C4-2B (cell line): ENCODE data around the gene TUBA4B.
"Not testable (repeated sequence)": the region's sequence is repeated elsewhere in the genome, so short reads cannot be mapped to it uniquely, and the experiment has no call there.

ENCODE experiments used
- H3K27ac ChIP-seq: fragments of 450-650 bp; 2 replicates; pipeline ENCODE4 v1.5.1; 2017
- CTCF ChIP-seq: fragments of 450-650 bp; conservative IDR thresholded peaks from 2 replicates; pipeline ENCODE4 v1.5.1; 2017; ENCODE audit warnings: mild to moderate bottlenecking
- ZFX ChIP-seq: fragments of 450-650 bp; IDR thresholded peaks from 2 replicates; pipeline ENCODE4 v1.6.1; 2017

Gene TUBA4B

GRCh38 chr2:219252084-219252483 lies 959 bp upstream of the TUBA4B start:
- TF ChIP-seq ZFX (no peak), CTCF (no peak)
- peak overlapping the region; percentile 84 for H3K27ac ChIP-seq

- H3K27ac ChIP-seq, result peak overlapping the region; percentile 84
- TF ChIP-seq ZFX, result no peak
- TF ChIP-seq CTCF, result no peak
Measured at GRCh38 chr2:219252570-219252899, 508 bp upstream of the TUBA4B start.

DNA sequence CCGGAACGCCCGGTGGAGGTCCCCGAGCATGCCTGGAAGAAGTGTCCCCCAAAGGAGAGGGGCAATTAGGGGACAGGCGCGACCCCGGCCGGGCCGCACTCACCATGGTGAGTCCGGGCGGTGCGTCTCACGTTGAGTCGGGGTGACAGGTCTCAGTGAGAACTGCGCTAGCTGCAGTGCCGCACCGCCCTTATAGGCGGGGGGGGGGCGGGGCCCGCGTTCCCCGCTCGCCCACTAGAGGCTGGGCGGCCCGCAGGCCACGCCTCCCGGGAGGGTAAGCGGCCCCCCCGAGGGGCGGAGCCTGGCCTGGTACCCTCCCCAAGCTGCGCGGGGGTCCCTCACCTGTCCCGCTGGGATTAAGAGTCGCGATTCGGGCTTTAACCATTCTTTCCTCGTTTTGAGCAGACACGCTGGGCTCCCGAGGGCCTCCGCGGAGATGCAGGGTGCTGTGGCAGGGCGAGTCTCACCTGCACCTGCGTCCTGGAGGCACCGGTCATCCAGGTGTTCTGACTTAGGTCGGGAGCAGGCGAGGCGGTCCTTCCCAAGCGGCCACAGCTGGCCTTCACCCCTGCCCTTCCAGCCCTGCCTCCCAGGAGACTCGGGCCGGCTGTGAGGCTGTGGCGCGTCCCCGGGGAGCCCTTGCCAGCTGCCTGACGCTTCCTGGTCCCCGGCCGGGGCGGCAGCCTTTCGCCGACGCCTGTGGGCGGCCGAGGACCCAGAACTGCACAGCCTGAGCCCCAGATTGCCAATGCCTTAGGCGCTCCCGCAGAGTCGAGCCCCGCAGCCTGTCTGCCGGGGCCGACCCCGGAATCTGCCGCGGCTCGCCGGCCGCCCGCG lies 928 bp downstream of the TUBA4B start, which contains the start of gene TUBA4A:
Gene TUBA4A (minus strand): TSS at position 166 of the 837 bp plus-strand sequence. CDS start 60 bp downstream, at position 106.
- H3K27ac ChIP-seq, result peak within 1 kb of the TSS; percentile 84
- no peak for TF ChIP-seq ZFX
- TF ChIP-seq CTCF, result no peak

DNA sequence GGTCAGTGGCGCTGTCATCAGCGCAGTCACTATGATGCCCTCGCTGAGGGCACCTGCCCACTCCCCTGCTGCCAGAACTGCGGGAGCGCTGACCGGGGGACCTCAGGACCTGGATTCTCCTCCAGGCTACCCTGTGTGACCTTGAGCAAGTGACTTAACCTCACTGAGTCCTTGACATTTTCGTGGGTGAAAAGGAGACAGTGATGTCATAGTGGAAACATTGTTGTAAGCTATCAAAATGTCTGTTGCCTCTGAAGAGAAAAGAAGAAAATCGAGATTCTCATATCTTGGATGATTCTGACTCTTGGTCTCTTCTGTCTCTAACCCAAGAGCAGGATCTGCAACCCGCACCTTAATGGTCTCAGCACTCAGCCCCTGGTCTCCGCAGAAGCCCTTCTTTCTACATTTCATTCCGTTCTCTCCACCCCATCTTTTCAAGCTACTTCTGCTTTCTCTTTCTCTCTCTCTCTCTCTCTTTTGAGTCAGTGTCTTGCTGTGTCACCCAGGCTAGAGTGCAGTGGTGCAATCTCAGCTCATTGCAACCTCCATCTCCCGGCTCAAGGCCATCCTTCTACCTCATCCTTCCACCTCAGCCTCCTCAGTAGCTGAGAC lies 1.7 kb downstream of the TUBA4B start:
- H3K27ac ChIP-seq, result peak overlapping the region; percentile 84; the same call in 1 of the 2 replicates
- TF ChIP-seq ZFX, result no peak
- TF ChIP-seq CTCF, result no peak

- not testable (repeated sequence) for H3K27ac ChIP-seq
Measured at GRCh38 chr2:219258942-219259341, 5.9 kb downstream of the TUBA4B start.

DNA sequence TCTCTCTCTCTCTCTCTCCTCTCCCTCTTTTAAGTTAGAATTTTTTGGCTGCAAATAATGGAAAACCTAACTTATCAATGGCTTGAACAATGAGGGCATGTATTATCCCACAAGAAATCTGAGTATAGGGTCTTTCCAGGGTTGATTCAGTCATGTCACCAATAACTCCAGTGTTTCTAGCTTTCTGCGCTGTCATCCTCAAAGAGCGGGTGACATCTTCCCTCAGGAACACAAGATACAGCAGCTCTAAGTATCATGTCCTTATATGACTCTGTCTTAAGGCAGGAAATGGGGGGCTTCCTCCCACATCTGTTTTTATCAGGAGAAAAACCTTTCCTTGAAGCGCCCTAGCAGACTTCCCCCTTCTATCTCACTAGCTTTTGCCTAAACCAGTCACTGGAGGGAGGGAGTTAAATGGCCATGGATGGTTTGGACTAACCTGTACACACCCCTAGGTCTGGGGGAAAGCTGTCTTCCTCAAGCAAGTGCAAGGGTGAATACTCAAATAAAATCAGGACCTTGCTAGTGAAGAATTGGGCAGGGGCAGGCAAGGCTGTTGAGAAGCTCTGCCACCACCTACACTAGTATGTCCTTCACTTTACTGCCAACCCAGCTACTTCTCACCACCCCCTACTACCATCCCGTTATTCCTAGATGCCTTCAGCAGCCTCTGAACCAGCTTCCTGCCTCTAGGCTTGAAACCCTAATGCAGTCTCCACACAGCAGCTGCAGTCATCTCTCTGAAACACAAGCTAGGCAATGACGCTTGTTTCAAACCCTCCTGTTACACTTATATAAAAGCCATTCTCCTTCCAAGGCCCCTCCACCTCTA lies 8.2 kb downstream of the TUBA4B start:
- H3K27ac ChIP-seq, result no peak overlapping the region
- TF ChIP-seq ZFX (no peak), CTCF (no peak)

DNA sequence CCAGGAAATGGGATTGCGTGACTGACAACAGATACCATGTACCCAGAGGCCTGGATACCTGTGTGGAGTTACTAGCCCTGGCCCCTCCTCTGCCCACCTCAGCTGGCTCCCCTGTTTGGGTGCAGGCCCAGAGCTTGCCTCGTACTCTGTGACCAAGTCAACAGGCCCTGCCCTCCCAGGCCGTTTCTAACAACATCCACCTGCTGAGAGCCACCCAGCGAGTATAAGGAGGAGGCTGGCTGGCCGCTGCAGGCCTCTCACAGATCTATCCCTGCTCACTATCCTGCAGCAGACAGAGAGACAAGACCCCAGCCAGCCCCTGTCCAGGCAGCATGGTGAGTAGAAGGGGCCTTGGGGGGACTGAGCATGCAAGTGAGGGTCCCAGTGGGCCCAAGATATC lies 13.2 kb downstream of the TUBA4B start:
- TF ChIP-seq CTCF (no peak), ZFX (no peak)
- no peak overlapping the region for H3K27ac ChIP-seq
